Endometrium (tissue), 2 donors: ENCODE results near the gene ACOT7.
A peak's percentile ranks its signal among the peaks of the same experiment; 100 is the strongest.

Experiments used
- FAIRE-seq: peaks from 2 replicates; lab custom pipeline; 2012; peaks lifted over from hg19 to GRCh38; lab: Jason Lieb, UNC
- donor health status: control.
- donor health status: control.

Gene ACOT7

DNA sequence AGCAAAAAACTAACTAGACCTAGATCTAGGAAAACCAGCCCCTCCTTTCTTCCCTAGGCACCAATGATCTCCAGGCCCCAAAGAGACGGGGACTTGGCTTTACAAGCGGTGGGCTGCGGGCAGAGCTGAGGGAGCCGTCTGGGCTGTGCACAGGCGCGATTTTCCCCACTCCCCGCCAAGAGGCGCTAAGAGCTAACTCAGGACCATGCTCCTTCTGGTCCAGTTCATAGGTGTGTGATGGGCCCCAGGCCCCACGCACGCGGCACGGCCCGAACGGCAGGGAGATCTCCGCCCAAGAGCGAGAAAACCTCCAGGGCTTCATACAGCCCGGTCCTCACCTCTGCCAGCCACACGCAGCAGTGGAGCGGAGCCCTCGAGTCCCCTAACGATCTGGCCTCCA is 125.2 kb downstream of the ACOT7 start:
- no peak for FAIRE-seq

GRCh38 chr1:6267686-6268322 is 125.8 kb downstream of the ACOT7 start:
- no peak for FAIRE-seq

DNA sequence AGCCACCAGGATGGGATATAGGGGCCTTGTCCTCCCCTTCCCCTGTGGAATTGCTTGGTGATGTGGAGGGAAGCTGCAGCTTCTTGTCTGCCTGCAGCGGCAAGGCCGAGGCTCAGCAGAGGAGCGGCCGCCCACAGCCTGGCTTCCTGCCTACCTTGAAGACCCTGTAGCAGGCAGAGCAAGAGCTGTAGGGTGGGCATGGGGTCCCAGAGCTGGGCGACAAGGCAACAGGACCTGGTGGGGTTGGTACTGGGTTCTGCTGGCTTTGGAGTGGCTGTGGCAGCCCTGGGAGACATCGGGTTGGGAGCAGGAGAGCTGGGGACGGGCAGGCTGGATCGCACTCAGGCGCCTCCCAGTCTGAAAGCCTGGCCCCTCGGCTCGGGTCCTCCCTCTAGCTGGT is 126.9 kb downstream of the ACOT7 start:
- FAIRE-seq: no peak

GRCh38 chr1:6265151-6265550 is 128.4 kb downstream of the ACOT7 start:
- no peak for FAIRE-seq

GRCh38 chr1:6263716-6264115 is 129.9 kb downstream of the ACOT7 start:
- no peak for FAIRE-seq

GRCh38 chr1:6262555-6263420 is 130.8 kb downstream of the ACOT7 start:
- peak; percentile 12 for FAIRE-seq

- FAIRE-seq: no peak
Measured at GRCh38 chr1:6261615-6261995, 132.0 kb downstream of the ACOT7 start.

DNA sequence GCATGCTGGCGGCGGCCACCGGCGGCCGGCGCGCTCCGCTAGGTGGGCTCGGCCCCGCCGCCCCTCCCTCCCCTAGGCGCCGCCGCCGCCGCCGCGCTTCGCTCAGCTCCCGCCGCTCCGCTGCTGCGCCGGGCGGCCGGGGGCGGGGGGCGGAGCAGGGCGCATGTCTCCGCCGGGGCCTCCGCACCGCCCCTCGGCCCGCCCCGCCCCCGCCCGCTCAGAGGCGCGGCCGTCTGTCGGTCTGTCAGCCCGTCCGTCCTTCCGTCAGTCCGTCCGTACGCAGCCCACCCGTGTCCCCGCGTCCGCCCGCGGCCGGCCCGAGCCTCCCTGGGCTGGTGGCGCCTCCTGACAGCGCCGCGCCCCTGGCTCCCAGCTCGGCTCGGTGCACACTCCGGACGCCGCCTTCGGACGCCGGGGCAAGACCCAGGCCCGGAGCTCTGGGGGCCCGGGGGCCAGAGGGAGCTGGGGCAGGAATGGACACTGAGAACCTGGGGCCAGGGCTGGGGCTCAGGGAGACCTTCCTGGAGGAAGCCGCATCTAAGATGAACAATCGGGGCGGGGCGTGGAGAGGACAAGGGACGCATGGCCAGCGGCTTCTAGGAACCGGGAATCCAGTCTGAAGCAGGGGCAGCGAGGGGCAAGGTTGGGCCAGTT is 132.5 kb downstream of the ACOT7 start, which contains the start of gene GPR153:
GPR153 (minus strand) TSS at position 138 of the 654 bp plus-strand sequence. CDS start 6,193 bp downstream, outside the sequence.
- no peak for FAIRE-seq

DNA sequence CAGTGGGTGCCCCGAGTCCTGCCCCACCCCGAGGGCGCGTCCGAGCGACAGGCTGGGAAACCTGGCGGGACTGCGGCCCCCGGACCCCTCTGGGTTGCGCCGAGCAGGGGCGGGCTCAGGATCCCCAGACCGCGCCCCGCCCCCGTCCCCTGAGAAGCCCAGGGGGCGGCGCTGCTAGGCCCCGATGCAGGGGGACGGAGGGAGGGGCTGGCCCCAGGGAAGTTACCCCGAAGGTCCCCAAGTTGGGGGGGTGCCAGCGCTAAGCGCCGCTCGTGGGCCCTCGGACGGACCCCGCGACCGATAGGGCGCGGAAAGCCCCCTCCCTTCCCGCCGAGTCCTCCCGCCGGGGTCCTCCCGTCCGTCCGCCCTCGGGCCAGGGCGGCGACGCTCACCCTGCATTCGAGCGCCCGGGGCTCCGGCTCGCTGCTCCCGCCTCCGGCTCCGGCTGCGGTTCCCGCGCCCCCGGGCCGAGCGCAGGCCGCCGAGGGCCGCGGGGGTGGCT is 133.1 kb downstream of the ACOT7 start:
- no peak for FAIRE-seq

DNA sequence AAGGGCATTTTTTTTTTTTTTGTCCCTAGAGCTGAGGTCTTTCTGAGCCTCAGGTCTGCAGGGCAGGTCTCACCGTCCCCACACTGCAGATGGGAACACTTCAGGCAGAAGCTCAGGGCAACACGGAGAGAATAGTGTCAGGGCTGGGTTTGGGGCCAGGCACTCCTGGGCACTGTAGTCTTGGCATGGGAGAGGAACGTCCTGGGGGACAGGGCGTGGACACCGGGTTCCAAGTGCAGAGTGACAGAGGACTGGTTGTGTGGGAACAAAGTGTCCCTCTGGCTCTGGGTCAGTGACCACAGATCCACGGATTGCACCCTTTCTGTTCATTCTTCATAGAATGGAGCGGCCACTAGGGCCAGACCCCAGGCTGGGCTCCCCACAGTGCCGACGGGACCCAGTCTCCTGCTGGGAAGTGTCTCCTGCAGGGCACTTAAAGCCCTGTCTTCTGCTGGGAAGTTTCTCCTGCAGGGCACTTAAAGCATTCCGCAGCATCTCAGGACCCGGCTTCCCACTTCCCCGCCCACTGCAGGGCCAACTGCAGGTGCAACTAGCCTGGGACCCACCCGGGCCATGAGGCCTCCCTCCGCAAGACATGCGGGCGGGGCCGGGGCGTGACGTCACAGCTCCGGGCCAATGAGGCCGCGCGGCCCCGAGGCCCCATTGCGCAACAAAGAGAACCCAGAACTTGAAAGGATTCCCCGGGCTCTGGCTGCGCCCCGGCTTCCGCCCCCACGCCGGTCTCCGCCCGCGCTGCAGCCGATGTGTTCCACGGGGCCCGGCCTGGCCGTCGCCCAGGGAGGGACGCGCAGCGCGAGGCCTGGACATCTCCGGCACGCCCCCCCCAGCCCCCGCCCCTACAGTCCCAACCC is 133.8 kb downstream of the ACOT7 start:
- FAIRE-seq: no peak

GRCh38 chr1:6258675-6259074 is 134.9 kb downstream of the ACOT7 start:
- FAIRE-seq: no peak

GRCh38 chr1:6257541-6258069 is 136.0 kb downstream of the ACOT7 start:
- no peak for FAIRE-seq

DNA sequence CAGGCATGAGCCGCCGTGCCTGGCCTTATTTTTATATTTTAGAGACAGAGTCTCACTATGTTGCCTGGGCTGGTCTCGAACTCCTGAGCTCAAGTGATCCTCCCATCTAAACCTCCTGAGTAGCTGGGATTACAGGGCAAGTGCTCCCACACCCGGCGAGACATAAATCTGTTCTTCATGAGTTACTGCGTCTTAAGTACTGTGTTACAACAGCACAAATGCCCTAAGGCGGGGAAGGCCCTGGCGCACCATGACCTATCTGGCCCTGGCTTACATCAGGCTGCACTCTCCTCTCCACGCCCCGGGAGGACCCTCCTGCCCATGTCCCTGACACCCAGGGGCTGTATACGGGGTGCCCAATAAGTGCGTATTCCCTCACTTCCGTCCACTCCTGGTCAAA is 136.9 kb downstream of the ACOT7 start:
- no peak for FAIRE-seq

DNA sequence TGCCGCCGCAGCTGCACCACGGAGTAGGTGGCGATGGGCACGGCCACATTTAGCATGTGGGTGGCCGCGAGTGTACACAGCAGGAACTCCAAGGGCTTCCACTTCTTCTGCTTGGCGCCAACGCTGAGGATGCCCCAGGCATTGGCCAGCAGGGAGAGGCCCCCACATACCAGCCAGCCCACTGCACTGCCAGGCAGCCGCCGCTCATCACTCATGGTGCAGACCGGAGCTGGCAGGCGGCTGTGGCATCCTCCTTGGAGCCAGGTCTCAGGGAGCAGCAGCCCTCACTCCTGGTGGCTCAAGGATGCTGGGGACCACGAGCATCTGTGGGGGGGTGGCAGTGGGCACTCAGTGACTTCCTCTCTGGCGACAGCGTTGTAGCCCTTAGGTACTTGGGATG is 138.9 kb downstream of the ACOT7 start:
- FAIRE-seq: no peak

GRCh38 chr1:6253380-6253779 is 140.2 kb downstream of the ACOT7 start:
- FAIRE-seq: no peak

GRCh38 chr1:6252374-6252710 is 141.2 kb downstream of the ACOT7 start:
- no peak for FAIRE-seq

GRCh38 chr1:6251681-6252373 is 141.7 kb downstream of the ACOT7 start:
- no peak for FAIRE-seq

- no peak for FAIRE-seq
Measured at GRCh38 chr1:6251233-6251632, 142.3 kb downstream of the ACOT7 start.

- FAIRE-seq: no peak
Measured at GRCh38 chr1:6249739-6250689, 143.6 kb downstream of the ACOT7 start.
